Measurements from ENCODE around the gene CPNE1. TPM values are rescaled to one million over a fixed set of nuclear protein-coding genes. Genes with fewer than 3 reads are reported as not detected.

The CPNE1 gene
- total RNA-seq, 1 experiment from 2014 or later: 155 TPM

DNA sequence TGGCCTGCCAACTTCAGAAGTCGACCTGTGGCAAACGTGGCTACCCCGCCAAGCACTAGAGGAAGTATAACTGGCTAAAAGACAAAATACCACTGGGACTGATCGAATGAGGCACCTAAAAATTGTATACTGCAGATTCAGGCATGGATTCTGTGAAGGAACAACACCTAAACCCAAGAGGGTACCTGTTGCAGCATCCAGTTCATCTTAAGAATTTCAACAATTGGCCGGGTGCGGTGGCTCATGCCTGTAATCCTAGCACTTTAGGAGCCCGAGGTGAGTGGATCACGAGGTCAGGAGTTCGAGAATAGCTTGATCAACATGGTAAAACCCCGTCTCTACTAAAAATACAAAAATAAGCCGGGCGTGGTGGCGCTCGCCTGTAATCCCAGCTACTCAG, 76.3 kb downstream of the CPNE1 start:
- no peak overlapping the region for H2AK5ac ChIP-seq (ENCODE audit: insufficient read length, low read length)

More for the DNA sequence above, 76.3 kb downstream of the CPNE1 start:
- Mint-ChIP-seq H3K27ac (no peak overlapping the region; a peak in 1 of 7 replicates), H3K27me3 (ENCODE audit: low read depth) (no peaks in the 10 kb centered on the region), H3K9me3 (no peaks in the 10 kb centered on the region; a peak in 1 of 5 replicates), H3K4me1 (peaks cover 0 to 9% of the 10 kb centered on the region in 2 experiments; a peak in 2 of 4 replicates), H3K4me3 (no peak overlapping the region), H3K36me3 (ENCODE audit: insufficient read depth in 1 of 3, low read depth in 3 of 3) (no peaks in the 10 kb centered on the region)
- Histone ChIP-seq H2AFZ (ENCODE audit: low read length) (no peak overlapping the region), H3K18ac (ENCODE audit: insufficient read length, low read depth, low read length) (no peak overlapping the region), H4K91ac (ENCODE audit: insufficient read length, low read depth, low read length) (no peak overlapping the region), H3K23me2 (ENCODE audit: insufficient read length, low read depth, low read length, poor library complexity, severe bottlenecking) (no peaks in the 10 kb centered on the region), H4K8ac (replicated peaks; ENCODE audit: insufficient read length, low read depth, low read length) (no peak overlapping the region), H3K79me2 (ENCODE audit: insufficient read depth, low read length) (no peaks in the 10 kb centered on the region), H3K14ac (ENCODE audit: insufficient read depth, low read length) (no peak overlapping the region), H3T11ph (ENCODE audit: low read length) (no peak overlapping the region), H2BK120ac (ENCODE audit: low read depth, low read length, poor library complexity, severe bottlenecking) (no peak overlapping the region), H2BK5ac (ENCODE audit: insufficient read length, low read length) (no peak overlapping the region), H4K5ac (ENCODE audit: insufficient read length, low read depth, low read length) (no peak overlapping the region), H2BK15ac (ENCODE audit: low read depth, low read length) (no peak overlapping the region), H3K4me2 (ENCODE audit: insufficient read depth, insufficient read length, low read length) (no peak overlapping the region), H3K9ac (ENCODE audit: extremely low read depth, insufficient read length, low read length) (no peak overlapping the region), H3K79me1 (ENCODE audit: insufficient read depth, low read depth, low read length, poor library complexity, severe bottlenecking) (no peaks in the 10 kb centered on the region), H3K27me3 (ENCODE audit: insufficient read depth, low read length) (no peaks in the 10 kb centered on the region), H3K27ac (ENCODE audit: insufficient read length, low read depth, low read length) (no peak overlapping the region), H4K20me1 (ENCODE audit: control insufficient read depth, insufficient read depth, insufficient read length) (no peaks in the 10 kb centered on the region), H3K56ac (ENCODE audit: insufficient read length, low read depth, low read length) (no peak overlapping the region), H3K4me1 (ENCODE audit: insufficient read depth, low read length) (no peaks in the 10 kb centered on the region), H3K9me3 (ENCODE audit: control insufficient read depth, low read depth, low read length) (no peaks in the 10 kb centered on the region), H3K23ac (ENCODE audit: insufficient read length, low read depth, low read length) (no peak overlapping the region), H3K4ac (ENCODE audit: low read depth, low read length) (no peak overlapping the region), H2BK12ac (ENCODE audit: insufficient read length, low read depth, low read length) (no peak overlapping the region), H2BK20ac (ENCODE audit: low read depth, low read length, poor library complexity, severe bottlenecking) (no peak overlapping the region)
- no CpG with 5 or more reads among the region's 14 CpGs for WGBS (ENCODE audit: extremely low coverage, insufficient read length, low lambda C conversion rate)
- TF ChIP-seq, protein P1, sequence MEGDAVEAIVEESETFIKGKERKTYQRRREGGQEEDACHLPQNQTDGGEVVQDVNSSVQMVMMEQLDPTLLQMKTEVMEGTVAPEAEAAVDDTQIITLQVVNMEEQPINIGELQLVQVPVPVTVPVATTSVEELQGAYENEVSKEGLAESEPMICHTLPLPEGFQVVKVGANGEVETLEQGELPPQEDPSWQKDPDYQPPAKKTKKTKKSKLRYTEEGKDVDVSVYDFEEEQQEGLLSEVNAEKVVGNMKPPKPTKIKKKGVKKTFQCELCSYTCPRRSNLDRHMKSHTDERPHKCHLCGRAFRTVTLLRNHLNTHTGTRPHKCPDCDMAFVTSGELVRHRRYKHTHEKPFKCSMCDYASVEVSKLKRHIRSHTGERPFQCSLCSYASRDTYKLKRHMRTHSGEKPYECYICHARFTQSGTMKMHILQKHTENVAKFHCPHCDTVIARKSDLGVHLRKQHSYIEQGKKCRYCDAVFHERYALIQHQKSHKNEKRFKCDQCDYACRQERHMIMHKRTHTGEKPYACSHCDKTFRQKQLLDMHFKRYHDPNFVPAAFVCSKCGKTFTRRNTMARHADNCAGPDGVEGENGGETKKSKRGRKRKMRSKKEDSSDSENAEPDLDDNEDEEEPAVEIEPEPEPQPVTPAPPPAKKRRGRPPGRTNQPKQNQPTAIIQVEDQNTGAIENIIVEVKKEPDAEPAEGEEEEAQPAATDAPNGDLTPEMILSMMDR (conservative IDR thresholded peaks at IDR 0.05): no peak
- no peak for DNase-seq

Data from H9 (cell line).